GM13976 (cell line): ENCODE measurements around the gene RIN3.

Experiments
- DNase-seq: peaks from one replicate; pipeline ENCODE4 v3.0.0; 2012; ENCODE audit warnings: low spot score
- CTCF ChIP-seq: IDR thresholded peaks from 2 replicates; pipeline ENCODE4 v1.5.1; 2012; ENCODE audit warnings: borderline replicate concordance, mild to moderate bottlenecking; ENCODE audit not compliant: insufficient read depth; ENCODE audit errors: extremely low read depth, missing control alignments, control extremely low read depth
- in situ Hi-C: fragments of 300-500 bp; cut with MboI; formaldehyde crosslinking; loops from one replicate; pipeline ENCODE4 v1.12.0; 2022; ENCODE audit warnings: low sequenced_read_pairs, mixed read lengths, inconsistent platforms; ENCODE audit not compliant: unreplicated experiment

Gene RIN3, protein sequence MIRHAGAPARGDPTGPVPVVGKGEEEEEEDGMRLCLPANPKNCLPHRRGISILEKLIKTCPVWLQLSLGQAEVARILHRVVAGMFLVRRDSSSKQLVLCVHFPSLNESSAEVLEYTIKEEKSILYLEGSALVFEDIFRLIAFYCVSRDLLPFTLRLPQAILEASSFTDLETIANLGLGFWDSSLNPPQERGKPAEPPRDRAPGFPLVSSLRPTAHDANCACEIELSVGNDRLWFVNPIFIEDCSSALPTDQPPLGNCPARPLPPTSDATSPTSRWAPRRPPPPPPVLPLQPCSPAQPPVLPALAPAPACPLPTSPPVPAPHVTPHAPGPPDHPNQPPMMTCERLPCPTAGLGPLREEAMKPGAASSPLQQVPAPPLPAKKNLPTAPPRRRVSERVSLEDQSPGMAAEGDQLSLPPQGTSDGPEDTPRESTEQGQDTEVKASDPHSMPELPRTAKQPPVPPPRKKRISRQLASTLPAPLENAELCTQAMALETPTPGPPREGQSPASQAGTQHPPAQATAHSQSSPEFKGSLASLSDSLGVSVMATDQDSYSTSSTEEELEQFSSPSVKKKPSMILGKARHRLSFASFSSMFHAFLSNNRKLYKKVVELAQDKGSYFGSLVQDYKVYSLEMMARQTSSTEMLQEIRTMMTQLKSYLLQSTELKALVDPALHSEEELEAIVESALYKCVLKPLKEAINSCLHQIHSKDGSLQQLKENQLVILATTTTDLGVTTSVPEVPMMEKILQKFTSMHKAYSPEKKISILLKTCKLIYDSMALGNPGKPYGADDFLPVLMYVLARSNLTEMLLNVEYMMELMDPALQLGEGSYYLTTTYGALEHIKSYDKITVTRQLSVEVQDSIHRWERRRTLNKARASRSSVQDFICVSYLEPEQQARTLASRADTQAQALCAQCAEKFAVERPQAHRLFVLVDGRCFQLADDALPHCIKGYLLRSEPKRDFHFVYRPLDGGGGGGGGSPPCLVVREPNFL

DNA sequence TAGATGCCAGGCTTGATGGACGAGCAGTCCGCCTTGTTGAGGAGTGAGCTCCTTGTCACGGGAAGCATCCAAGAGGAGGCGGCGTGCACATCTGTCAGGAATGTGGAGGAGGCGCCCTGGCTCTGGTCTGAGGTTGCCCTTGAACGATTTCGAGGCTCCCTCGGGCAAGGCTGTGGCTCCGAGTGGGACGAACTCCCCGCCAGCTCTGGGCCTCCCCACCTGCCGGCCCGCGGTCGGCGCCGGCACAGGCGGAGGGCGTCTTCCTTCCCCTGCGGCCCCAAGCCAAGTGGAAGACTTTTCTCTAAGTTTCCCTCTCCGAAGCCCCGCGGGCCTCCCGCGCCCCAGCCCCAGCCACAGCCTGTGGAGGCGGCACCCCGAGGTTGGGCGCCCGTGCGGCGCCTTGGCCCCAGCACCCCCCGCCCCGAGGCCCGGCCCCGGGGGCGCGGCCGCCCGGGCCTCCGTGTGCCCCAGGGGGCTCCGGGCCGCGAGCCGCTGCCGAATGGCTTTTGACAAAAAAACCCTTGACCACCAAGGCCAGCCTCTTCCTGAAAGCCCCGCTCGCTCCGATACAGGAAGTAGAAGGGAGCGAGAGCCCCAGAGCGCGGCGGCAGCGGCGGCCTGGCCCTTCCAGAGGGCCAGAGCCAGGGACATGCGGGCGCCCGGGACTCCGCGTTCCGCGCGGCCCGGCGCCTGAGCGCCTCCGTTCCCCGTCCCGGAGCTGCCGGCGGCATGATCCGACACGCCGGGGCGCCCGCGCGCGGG is at the start of gene RIN3:
Gene RIN3 (plus strand): TSS at position 578 of the 762 bp plus-strand sequence. CDS start 152 bp downstream, at position 730.
- in situ Hi-C loops, result no loop called here
- peak; percentile 85 for DNase-seq
- TF ChIP-seq CTCF, result no peak

DNA sequence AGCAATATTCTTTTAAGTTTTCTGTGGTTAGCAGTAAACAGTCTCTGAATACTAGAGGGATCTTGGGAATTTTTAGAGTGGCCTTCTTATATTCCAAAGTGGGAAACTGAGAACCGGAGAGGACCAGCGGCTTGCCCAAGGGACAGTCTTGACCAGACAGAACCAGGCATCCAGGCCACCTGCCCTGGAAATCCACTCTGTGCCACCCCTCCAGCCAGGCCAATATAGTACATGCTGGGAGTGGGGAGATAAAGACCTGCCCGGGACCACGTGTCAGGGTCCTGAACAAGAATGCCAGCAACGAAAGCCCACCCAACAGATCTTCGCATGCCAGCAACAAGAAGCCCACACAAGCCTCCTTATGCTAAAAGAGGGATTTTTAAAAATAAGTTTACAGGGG is 49.4 kb upstream of the RIN3 start:
- in situ Hi-C loops, result no loop called here

DNA sequence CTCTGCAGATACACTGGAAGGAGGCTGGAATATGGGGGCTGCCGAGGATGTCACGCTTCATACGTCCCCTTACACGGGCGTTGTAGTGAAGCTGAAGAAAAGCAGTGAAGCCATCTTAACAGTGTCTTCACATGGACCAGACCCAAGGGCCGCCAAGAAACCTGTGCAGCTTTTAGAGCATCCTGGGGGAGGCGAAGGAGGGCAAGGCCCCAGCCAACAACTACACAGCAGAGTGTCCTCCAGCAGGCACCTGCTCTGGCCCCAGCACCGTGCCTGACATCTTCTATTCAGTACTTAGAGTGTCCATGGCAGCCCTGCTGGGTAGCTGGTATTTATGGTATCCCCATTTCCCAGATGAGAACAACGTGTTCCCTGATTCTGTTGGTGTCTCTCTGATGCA is 48.9 kb upstream of the RIN3 start:
- in situ Hi-C loops, result no loop called here
- TF ChIP-seq CTCF, result no peak
- DNase-seq, result no peak

More for the DNA sequence above, 49.4 kb upstream of the RIN3 start:
- no peak for DNase-seq
- no peak for TF ChIP-seq CTCF

DNA sequence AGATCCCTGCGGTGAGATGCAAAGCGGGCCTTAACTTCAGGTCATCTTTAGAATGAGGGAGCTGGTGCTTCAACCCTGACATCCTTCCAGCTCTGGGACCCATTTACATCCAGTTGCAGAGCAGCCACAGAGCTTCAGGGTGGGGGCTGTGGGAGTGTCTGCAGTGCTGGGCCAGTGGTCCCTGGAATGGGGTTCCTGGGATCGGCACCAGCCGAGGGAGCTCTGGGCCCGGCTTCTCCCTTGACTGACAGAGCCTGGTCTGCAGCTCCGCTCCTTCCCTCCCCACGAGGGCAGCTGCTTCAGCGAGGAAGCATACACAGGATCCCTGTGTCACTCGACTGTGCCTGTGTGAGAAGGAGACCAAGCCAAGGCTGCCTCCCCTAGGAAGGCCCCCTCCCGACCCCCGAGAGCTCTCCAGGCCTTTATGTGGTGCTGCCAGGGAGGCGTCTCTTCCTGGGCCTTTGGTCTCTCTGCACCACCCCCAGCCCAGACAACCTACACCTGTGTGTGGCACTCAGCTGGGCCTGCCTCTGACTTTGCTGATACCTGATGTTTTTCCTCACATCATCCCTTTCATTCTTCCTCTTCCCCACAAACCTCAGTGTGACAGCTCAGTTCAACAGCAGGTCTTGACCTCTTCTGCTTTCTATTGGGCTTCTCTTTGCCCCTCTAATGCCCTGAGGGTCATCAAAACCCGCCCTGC is 48.1 kb upstream of the RIN3 start:
- DNase-seq, result no peak
- in situ Hi-C loops, result no loop called here
- no peak for TF ChIP-seq CTCF

GRCh38 chr14:92466059-92466458 is 47.5 kb upstream of the RIN3 start:
- in situ Hi-C loops, result no loop called here

More at GRCh38 chr14:92466059-92466458, 47.5 kb upstream of the RIN3 start:
- no peak for TF ChIP-seq CTCF
- no peak for DNase-seq
